ENCODE measurements around the gene EWSR1.

DNA sequence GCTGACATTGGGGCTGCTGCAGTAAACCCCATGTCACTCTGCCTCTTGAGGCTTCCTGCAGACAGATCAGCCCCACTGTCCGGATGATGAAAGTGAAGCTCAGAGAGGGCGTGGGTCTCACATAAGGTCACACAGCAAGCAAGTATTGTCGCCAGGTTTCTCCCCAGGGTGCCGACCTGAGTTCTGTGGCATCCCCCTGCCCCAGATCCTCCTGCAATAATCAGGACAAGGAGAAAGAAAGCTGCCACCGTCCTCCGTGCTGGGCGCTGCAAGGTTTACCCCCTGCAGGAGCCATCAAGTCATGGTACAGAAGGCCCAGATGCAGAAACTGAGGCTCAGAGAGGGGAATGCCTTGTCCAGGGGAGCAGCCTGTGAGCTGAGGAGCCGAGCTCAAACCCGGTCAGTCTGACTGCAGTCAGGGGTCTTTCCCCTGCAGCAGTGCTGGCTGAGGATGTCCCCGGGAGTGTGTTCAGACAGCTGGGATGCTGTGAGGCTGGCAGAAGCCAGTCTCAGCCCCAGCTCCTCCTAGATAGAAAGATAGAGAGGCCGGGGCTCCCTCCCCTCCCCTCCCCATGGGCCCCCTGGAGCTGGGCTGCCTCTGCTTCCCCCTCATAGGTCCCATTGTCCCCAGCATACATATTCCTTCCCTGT, 49.2 kb upstream of the EWSR1 start:
- no peak for TF ChIP-seq EZH2 (IDR thresholded peaks at IDR 0.05)
- TF ChIP-seq, protein P1, sequence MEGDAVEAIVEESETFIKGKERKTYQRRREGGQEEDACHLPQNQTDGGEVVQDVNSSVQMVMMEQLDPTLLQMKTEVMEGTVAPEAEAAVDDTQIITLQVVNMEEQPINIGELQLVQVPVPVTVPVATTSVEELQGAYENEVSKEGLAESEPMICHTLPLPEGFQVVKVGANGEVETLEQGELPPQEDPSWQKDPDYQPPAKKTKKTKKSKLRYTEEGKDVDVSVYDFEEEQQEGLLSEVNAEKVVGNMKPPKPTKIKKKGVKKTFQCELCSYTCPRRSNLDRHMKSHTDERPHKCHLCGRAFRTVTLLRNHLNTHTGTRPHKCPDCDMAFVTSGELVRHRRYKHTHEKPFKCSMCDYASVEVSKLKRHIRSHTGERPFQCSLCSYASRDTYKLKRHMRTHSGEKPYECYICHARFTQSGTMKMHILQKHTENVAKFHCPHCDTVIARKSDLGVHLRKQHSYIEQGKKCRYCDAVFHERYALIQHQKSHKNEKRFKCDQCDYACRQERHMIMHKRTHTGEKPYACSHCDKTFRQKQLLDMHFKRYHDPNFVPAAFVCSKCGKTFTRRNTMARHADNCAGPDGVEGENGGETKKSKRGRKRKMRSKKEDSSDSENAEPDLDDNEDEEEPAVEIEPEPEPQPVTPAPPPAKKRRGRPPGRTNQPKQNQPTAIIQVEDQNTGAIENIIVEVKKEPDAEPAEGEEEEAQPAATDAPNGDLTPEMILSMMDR (IDR thresholded peaks at IDR 0.05), result no peak
